Measurements from ENCODE around the gene CBX4. TPM values are rescaled to one million over a fixed set of nuclear protein-coding genes. Genes with fewer than 3 reads are reported as not detected.

Gene CBX4
- total RNA-seq, 4 donors from 2014 or later, result 5.5 to 16.6 (median 10.6) TPM

- ATAC-seq (ENCODE audit: low FRiP score) (no peak), DNase-seq (ENCODE audit: low spot score) (no peak)
- TF ChIP-seq CTCF (IDR thresholded peaks at IDR 0.05), result no peak
Measured at GRCh38 chr17:79803997-79804855, 35.0 kb downstream of the CBX4 start.

GRCh38 chr17:79803421-79803996 lies 35.7 kb downstream of the CBX4 start:
- DNase-seq (ENCODE audit: low spot score) (no peak), ATAC-seq (ENCODE audit: low FRiP score) (no peak)
- no peak for TF ChIP-seq CTCF (IDR thresholded peaks at IDR 0.05)

GRCh38 chr17:79802736-79803420 lies 36.4 kb downstream of the CBX4 start:
- ATAC-seq (ENCODE audit: low FRiP score), result no peak
- no peak for DNase-seq (ENCODE audit: low spot score)
- TF ChIP-seq CTCF (IDR thresholded peaks at IDR 0.05), result no peak

GRCh38 chr17:79802039-79802735 lies 37.1 kb downstream of the CBX4 start:
- DNase-seq (ENCODE audit: low spot score) (no peak), ATAC-seq (ENCODE audit: low FRiP score) (no peak)
- TF ChIP-seq CTCF (IDR thresholded peaks at IDR 0.05), result no peak

GRCh38 chr17:79801156-79802038 lies 37.8 kb downstream of the CBX4 start:
- DNase-seq (ENCODE audit: low spot score) (no peak), ATAC-seq (ENCODE audit: low FRiP score) (no peak)
- TF ChIP-seq CTCF (IDR thresholded peaks at IDR 0.05), result no peak
